IMR-90 (cell line): ENCODE data around the gene FAM20C. TPM values are rescaled to one million over a fixed set of nuclear protein-coding genes. Genes with fewer than 3 reads are reported as not detected.

Source experiments
- ATAC-seq: fragments of 200-7000 bp; cut with Tn5 transposase; 2 replicates; pipeline ENCODE4 v1.9.1; 2020; ENCODE audit warnings: low read depth, mild to moderate bottlenecking, moderate library complexity
- BruUV-seq: library from RNA; stranded (reverse); fragments of 400-500 nt; replicated peaks from 2 replicates; lab custom pipeline; 2021; lab: Mats Ljungman, UMichigan
- CTCF ChIA-PET: fragments of 300-600 bp; formaldehyde crosslinking; extraction: SDS; loops from one replicate; lab custom pipeline; 2021; ENCODE audit warnings: antibody characterized with exemption; lab: Yijun Ruan, JAX
- POLR2A ChIA-PET: fragments of 300-600 bp; sonication (Branson Sonifier 250); formaldehyde crosslinking; loops from one replicate; lab custom pipeline; 2022; ENCODE audit warnings: antibody characterized with exemption; ENCODE audit not compliant: unreplicated experiment; lab: Charles Lee
- DNase-seq: peaks from one replicate; pipeline ENCODE4 v3.0.0; 2013
- H2AFZ ChIP-seq: replicated peaks from 2 replicates; pipeline ENCODE3; 2013; ENCODE audit warnings: low read length, mild to moderate bottlenecking; ENCODE audit not compliant: poor library complexity
- H2AK5ac ChIP-seq: 2 replicates; pipeline ENCODE4 v1.6.1; 2013; ENCODE audit warnings: low read depth, low read length, inconsistent platforms
- H2AK9ac ChIP-seq: replicated peaks from 2 replicates; pipeline ENCODE3; 2013; ENCODE audit warnings: mild to moderate bottlenecking, low read depth, low read length, moderate library complexity; ENCODE audit not compliant: poor library complexity
- H2BK120ac ChIP-seq: 2 replicates; pipeline ENCODE4 v1.6.1; 2013; ENCODE audit warnings: low read depth, low read length, inconsistent platforms
- H2BK15ac ChIP-seq: 3 replicates; pipeline ENCODE4 v1.6.1; 2013; ENCODE audit warnings: low read depth, low read length, inconsistent platforms
- H2BK20ac ChIP-seq: 2 replicates; pipeline ENCODE4 v1.6.1; 2013; ENCODE audit warnings: low read depth, mild to moderate bottlenecking, inconsistent platforms, low read length, moderate library complexity
- H2BK5ac ChIP-seq: 2 replicates; pipeline ENCODE4 v1.6.1; 2013; ENCODE audit warnings: mild to moderate bottlenecking, low read depth, low read length, inconsistent platforms; ENCODE audit not compliant: poor library complexity, severe bottlenecking
- H3K14ac ChIP-seq: replicated peaks from 2 replicates; pipeline ENCODE4 v1.6.1; 2013; ENCODE audit warnings: low read depth, low read length, inconsistent platforms
- H3K18ac ChIP-seq: 2 replicates; pipeline ENCODE4 v1.6.1; 2013; ENCODE audit warnings: low read depth, low read length, control low read depth
- H3K23ac ChIP-seq: 2 replicates; pipeline ENCODE4 v1.6.1; 2013; ENCODE audit warnings: low read depth, low read length, inconsistent platforms
- H3K27ac ChIP-seq: 2 replicates; pipeline ENCODE4 v1.5.1; 2013; ENCODE audit warnings: mild to moderate bottlenecking, control low read depth, low read length; ENCODE audit not compliant: insufficient read depth
- H3K27me3 ChIP-seq: 2 replicates; pipeline ENCODE4 v1.6.1; 2013; ENCODE audit warnings: low read length; ENCODE audit not compliant: control insufficient read depth, insufficient read depth
- H3K36me3 ChIP-seq: 2 replicates; pipeline ENCODE4 v1.6.1; 2013; ENCODE audit warnings: low read length, mixed read lengths; ENCODE audit not compliant: control insufficient read depth, insufficient read depth
- H3K4ac ChIP-seq: 2 replicates; pipeline ENCODE4 v1.6.1; 2013; ENCODE audit warnings: low read depth, low read length, inconsistent platforms
- H3K4me1 ChIP-seq: 2 replicates; pipeline ENCODE4 v1.6.1; 2013; ENCODE audit warnings: low read length, mixed read lengths; ENCODE audit not compliant: control insufficient read depth, insufficient read depth
- H3K4me2 ChIP-seq: 2 replicates; pipeline ENCODE4 v1.6.1; 2013; ENCODE audit warnings: low read depth, mild to moderate bottlenecking, control low read depth, low read length, moderate library complexity
- H3K4me3 ChIP-seq: 2 replicates; pipeline ENCODE4 v1.5.1; 2013; ENCODE audit warnings: low read depth, mild to moderate bottlenecking, control low read depth, low read length, moderate library complexity; ENCODE audit not compliant: insufficient read depth
- H3K56ac ChIP-seq: 2 replicates; pipeline ENCODE4 v1.6.1; 2013; ENCODE audit warnings: low read length, inconsistent platforms; ENCODE audit not compliant: insufficient read depth; ENCODE audit errors: extremely low read depth
- H3K79me1 ChIP-seq, 2 experiments: 2 replicates each; pipeline ENCODE4 v1.6.1; 2013; ENCODE audit warnings: low read length in 2 of 2, inconsistent platforms in 1 of 2, low read depth in 1 of 2
- H3K9ac ChIP-seq: 2 replicates; pipeline ENCODE4 v1.6.1; 2013; ENCODE audit warnings: low read depth, low read length, control low read depth
- H3K9me1 ChIP-seq: 2 replicates; pipeline ENCODE4 v1.6.1; 2013; ENCODE audit warnings: low read length, inconsistent platforms; ENCODE audit not compliant: insufficient read depth
- H3K9me3 ChIP-seq: 2 replicates; pipeline ENCODE4 v1.6.1; 2013; ENCODE audit warnings: low read length; ENCODE audit not compliant: control insufficient read depth, insufficient read depth
- H4K20me1 ChIP-seq: 2 replicates; pipeline ENCODE4 v1.6.1; 2013; ENCODE audit warnings: low read length, inconsistent platforms; ENCODE audit not compliant: insufficient read depth
- H4K5ac ChIP-seq: 2 replicates; pipeline ENCODE4 v1.6.1; 2013; ENCODE audit warnings: mild to moderate bottlenecking, low read depth, low read length, control low read depth
- H4K8ac ChIP-seq, 2 experiments: 2 replicates each; pipeline ENCODE4 v1.6.1; 2013; ENCODE audit warnings: low read depth in 2 of 2, low read length in 2 of 2, control low read depth in 1 of 2, inconsistent platforms in 1 of 2
- H4K91ac ChIP-seq: 2 replicates; pipeline ENCODE4 v1.6.1; 2013; ENCODE audit warnings: low read depth, low read length, inconsistent platforms; ENCODE audit not compliant: insufficient read depth
- MAZ ChIP-seq: IDR thresholded peaks from 2 replicates; pipeline ENCODE4 v1.6.1; 2012; ENCODE audit warnings: low read depth, mild to moderate bottlenecking, low read length, improper control_type of control experiment, moderate library complexity, borderline replicate concordance
- RCOR1 ChIP-seq: IDR thresholded peaks from 2 replicates; pipeline ENCODE4 v1.6.1; 2012; ENCODE audit warnings: mild to moderate bottlenecking, low read length, improper control_type of control experiment; ENCODE audit not compliant: insufficient replicate concordance
- SMC3 ChIP-seq: fragments of 150-350 bp; IDR thresholded peaks from 2 replicates; pipeline ENCODE4 v1.6.1; 2016; ENCODE audit warnings: low read depth, mild to moderate bottlenecking, antibody characterized with exemption, low read length, moderate library complexity
- WGBS, 2 experiments: methylation state at CpG; one replicate each; pipeline versions ENCODE4 v1.1.5 to v1.1.7; 2013; ENCODE audit warnings: missing lambda C conversion rate in 2 of 2; ENCODE audit not compliant: insufficient read length in 1 of 2; ENCODE audit errors: extremely low coverage in 2 of 2; 5-methylcytosine and 5-hydroxymethylcytosine counted together
- dilution Hi-C: fragments of 300-500 bp; cut with HindIII; formaldehyde crosslinking; loops from one replicate; pipeline ENCODE4 v1.14.3; 2018; ENCODE audit warnings: low sequenced_read_pairs; ENCODE audit not compliant: unreplicated experiment
- in situ Hi-C: fragments of 300-500 bp; cut with MboI; formaldehyde crosslinking; loops from 3 replicates; pipeline ENCODE4 v1.14.3; 2019; ENCODE audit warnings: low sequenced_read_pairs, inconsistent platforms, mixed read lengths
- intact Hi-C: fragments of 100-400 bp; cut with micrococcal nuclease; formaldehyde crosslinking; loops from 2 replicates; pipeline ENCODE4 v1.10.0; 2022
- polyA plus RNA-seq, 3 experiments: library from polyadenylated mRNA; depleted of rRNA; stranded (reverse); fragments of >200 nt; gene quantifications; 2 replicates each; pipeline ENCODE4 v1.2.3, GENCODE V29; 2012; ENCODE audit warnings: low replicate concordance in 1 of 3
- total RNA-seq: library from RNA; depleted of rRNA; stranded (reverse); fragments of >200 nt; gene quantifications from 2 replicates; pipeline ENCODE4 v1.2.3, GENCODE V29; 2012

FAM20C gene
- total and polyA plus RNA-seq, 2 of the 4 experiments (the other 2 are of a cell fraction) = 7.7 to 36.6 TPM

GRCh38 chr7:235576-236395 lies 43.4 kb downstream of the FAM20C start:
- H4K20me1 ChIP-seq = peaks cover 27% of the 10 kb centered on the region
- peak overlapping the region; percentile 93 for H2AK5ac ChIP-seq
- peak overlapping the region; percentile 78 for H3K27ac ChIP-seq
- peak overlapping the region; percentile 51 for H4K5ac ChIP-seq
- DNase-seq = no peak
- no peak overlapping the region for H3K4me3 ChIP-seq
- H3K56ac ChIP-seq = peak overlapping the region; percentile 76; the same call in 1 of the 2 replicates
- H2AK9ac ChIP-seq = peak overlapping the region; percentile 73
- H3K9me3 ChIP-seq = no peaks in the 10 kb centered on the region
- intact Hi-C loops = no loop called here
- TF ChIP-seq SMC3 (no peak), RCOR1 (no peak), MAZ (no peak)
- peaks cover 28% of the 10 kb centered on the region for H3K36me3 ChIP-seq
- no peaks in the 10 kb centered on the region for H3K27me3 ChIP-seq
- ChIA-PET CTCF (no interaction called here), POLR2A (interaction anchor here (1.5 kb wide), 1 partner anchor 44 kb away, joined by 3 read pairs; the partner anchor contains the start of gene FAM20C)
- peak overlapping the region; percentile 97 for H2BK120ac ChIP-seq
- H3K4me1 ChIP-seq = peaks cover 51% of the 10 kb centered on the region
- in situ Hi-C loops = no loop called here
- H3K23ac ChIP-seq = peak overlapping the region; percentile 87
- H2BK20ac ChIP-seq = peak overlapping the region; percentile 69
- WGBS, 2 experiments = 92% methylated on average over 10 of the region's 34 CpGs; no CpG with 5 or more reads in 1 of the 2 experiments
- H3K9ac ChIP-seq = peak overlapping the region; percentile 15
- H4K91ac ChIP-seq = peak overlapping the region; percentile 98
- dilution Hi-C loops = no loop called here
- BruUV-seq = no TSS peak
- peaks cover 38 to 69% of the 10 kb centered on the region in 2 experiments for H3K79me1 ChIP-seq
- peak overlapping the region; percentile 94 for H2BK5ac ChIP-seq
- peak overlapping the region; percentile 80 for H3K18ac ChIP-seq
- H3K9me1 ChIP-seq = peaks cover 37% of the 10 kb centered on the region
- peak overlapping the region; percentile 54 for H3K14ac ChIP-seq
- peak overlapping the region; percentile 23 for H2AFZ ChIP-seq
- ATAC-seq = peak; percentile 1; the same call in 1 of the 2 replicates
- peak overlapping the region; percentile 88 for H3K4ac ChIP-seq
- no peak overlapping the region; the same call in 1 of the 2 replicates for H3K4me2 ChIP-seq
- peak overlapping the region; percentile 57 to 73; a peak in 2 of 4 replicates for H4K8ac ChIP-seq
- peak overlapping the region; percentile 70; the same call in 1 of the 3 replicates for H2BK15ac ChIP-seq
